ENCODE data around the gene FLACC1. TPM values are rescaled to one million over a fixed set of nuclear protein-coding genes. Genes with fewer than 3 reads are reported as not detected.

FLACC1 gene
- total and polyA plus RNA-seq, 9 of the 15 experiments (the other 6 are each of a cell fraction or from before 2014, with no cell fraction given): 0.07 to 0.68 (median 0.22) TPM; not detected in 2

GRCh38 chr2:201254081-201254730 is 102.9 kb downstream of the FLACC1 start (continued):
- no peak for TF ChIP-seq CUX1 (CRISPR knock-in tag; IDR thresholded peaks at IDR 0.05)
- TF ChIP-seq HDAC1 (IDR thresholded peaks at IDR 0.05): 0 out of 4 replicates have a peak, but pooled peaks of 1 of the 2 experiments have one; percentile 14
- no peak for TF ChIP-seq HMG20B (CRISPR knock-in tag; IDR thresholded peaks at IDR 0.05)
- TF ChIP-seq ZFP91 (CRISPR knock-in tag; IDR thresholded peaks at IDR 0.05): no peak
